HepG2 (cell line): ENCODE results near the gene PROS1. TPM values are rescaled to one million over a fixed set of nuclear protein-coding genes. Genes with fewer than 3 reads are reported as not detected.

Experiments used
- EEA1 ChIP-seq: sonication (generic); formaldehyde crosslinking; IDR thresholded peaks from 2 replicates; pipeline ENCODE4 v1.5.1; 2020; ENCODE audit warnings: mild to moderate bottlenecking, missing genetic modification reagents, borderline replicate concordance
- KLF16 ChIP-seq, 2 experiments: sonication (generic) in 1 of 2; formaldehyde crosslinking in 1 of 2; IDR thresholded peaks; 2 replicates each; pipeline versions ENCODE4 v1.6.1 to v1.8.0; 2016 to 2023; ENCODE audit warnings: missing genetic modification reagents in 2 of 2, missing compliant biosample characterization in 1 of 2
- PITX1 ChIP-seq: sonication (generic); formaldehyde crosslinking; IDR thresholded peaks from 2 replicates; pipeline ENCODE4 v1.5.1; 2020; ENCODE audit warnings: mild to moderate bottlenecking, missing genetic modification reagents
- REXO4 ChIP-seq: sonication (generic); formaldehyde crosslinking; IDR thresholded peaks from 2 replicates; pipeline ENCODE4 v1.8.0; 2022; ENCODE audit warnings: missing genetic modification reagents, mild to moderate bottlenecking, borderline replicate concordance
- SMAD9 ChIP-seq: sonication (generic); formaldehyde crosslinking; IDR thresholded peaks from 2 replicates; pipeline ENCODE4 v1.5.1; 2020; ENCODE audit warnings: mild to moderate bottlenecking, missing genetic modification reagents
- ZNF501 ChIP-seq: sonication (generic); formaldehyde crosslinking; IDR thresholded peaks from 2 replicates; pipeline ENCODE4 v1.5.1; 2020; ENCODE audit warnings: mild to moderate bottlenecking, moderate library complexity, missing genetic modification reagents
- ZNF570 ChIP-seq: sonication (generic); formaldehyde crosslinking; IDR thresholded peaks from 2 replicates; pipeline ENCODE4 v1.4.0; 2020; ENCODE audit warnings: mild to moderate bottlenecking, missing genetic modification reagents, borderline replicate concordance
- ZNF652 ChIP-seq: IDR thresholded peaks from 2 replicates; pipeline ENCODE4 v1.6.1; 2016; ENCODE audit warnings: low read depth, borderline replicate concordance
- ZNF841 ChIP-seq: sonication (generic); formaldehyde crosslinking; IDR thresholded peaks from 2 replicates; pipeline ENCODE4 v1.8.1; 2023; ENCODE audit warnings: missing genetic modification reagents, borderline replicate concordance
- polyA plus RNA-seq, 8 experiments: library from polyadenylated mRNA; depleted of rRNA in 3 of 8; stranded (reverse) in 7 of 8; unstranded in 1 of 8; fragments of >200 nt; fragmentation: Illumina TruSeq in 4 of 8; extraction: Trizol in 4 of 8; gene quantifications; 2 replicates each; pipeline versions ENCODE4 v1.2.1 to v1.2.3, GENCODE V29; 2011 to 2016; ENCODE audit warnings: low read depth in 4 of 8, missing spikeins in 1 of 8, mixed read lengths in 1 of 8; ENCODE audit not compliant: insufficient read depth in 1 of 8
- total RNA-seq, 5 experiments: library from RNA; depleted of rRNA; stranded (reverse); fragments of >200 nt; fragmentation: Illumina TruSeq; extraction: Trizol; gene quantifications; 2 replicates each; pipeline ENCODE4 v1.2.3, GENCODE V29; 2016; ENCODE audit warnings: low read depth in 1 of 5
- TF ChIP-seq, protein P1 (sequence below): sonication (generic); formaldehyde crosslinking; IDR thresholded peaks from 2 replicates; pipeline ENCODE4 v1.4.0; 2020; ENCODE audit warnings: mild to moderate bottlenecking, missing genetic modification reagents
- TF ChIP-seq, protein P2 (sequence below): sonication (generic); formaldehyde crosslinking; IDR thresholded peaks from 2 replicates; pipeline ENCODE4 v1.8.1; 2022; ENCODE audit warnings: mild to moderate bottlenecking, missing genetic modification reagents
- TF ChIP-seq, protein P3 (sequence below): sonication (generic); formaldehyde crosslinking; IDR thresholded peaks from 2 replicates; pipeline ENCODE4 v1.4.0; 2020; ENCODE audit warnings: missing genetic modification reagents
- TF ChIP-seq, protein P4 (sequence below): sonication (generic); formaldehyde crosslinking; IDR thresholded peaks from 2 replicates; pipeline ENCODE4 v1.5.1; 2020; ENCODE audit warnings: mild to moderate bottlenecking, missing genetic modification reagents
- TF ChIP-seq, protein P5 (sequence below): sonication (generic); formaldehyde crosslinking; IDR thresholded peaks from 2 replicates; pipeline ENCODE4 v1.4.0; 2020; ENCODE audit warnings: missing genetic modification reagents
- TF ChIP-seq, protein P6 (sequence below): conservative IDR thresholded peaks from 2 replicates; pipeline ENCODE4 v1.6.1; 2018; ENCODE audit warnings: missing genetic modification reagents

The PROS1 gene
- total and polyA plus RNA-seq, 2 of the 13 experiments (the other 11 are each of a cell fraction or from before 2014, with no cell fraction given), result 63.8 to 76.8 TPM

DNA sequence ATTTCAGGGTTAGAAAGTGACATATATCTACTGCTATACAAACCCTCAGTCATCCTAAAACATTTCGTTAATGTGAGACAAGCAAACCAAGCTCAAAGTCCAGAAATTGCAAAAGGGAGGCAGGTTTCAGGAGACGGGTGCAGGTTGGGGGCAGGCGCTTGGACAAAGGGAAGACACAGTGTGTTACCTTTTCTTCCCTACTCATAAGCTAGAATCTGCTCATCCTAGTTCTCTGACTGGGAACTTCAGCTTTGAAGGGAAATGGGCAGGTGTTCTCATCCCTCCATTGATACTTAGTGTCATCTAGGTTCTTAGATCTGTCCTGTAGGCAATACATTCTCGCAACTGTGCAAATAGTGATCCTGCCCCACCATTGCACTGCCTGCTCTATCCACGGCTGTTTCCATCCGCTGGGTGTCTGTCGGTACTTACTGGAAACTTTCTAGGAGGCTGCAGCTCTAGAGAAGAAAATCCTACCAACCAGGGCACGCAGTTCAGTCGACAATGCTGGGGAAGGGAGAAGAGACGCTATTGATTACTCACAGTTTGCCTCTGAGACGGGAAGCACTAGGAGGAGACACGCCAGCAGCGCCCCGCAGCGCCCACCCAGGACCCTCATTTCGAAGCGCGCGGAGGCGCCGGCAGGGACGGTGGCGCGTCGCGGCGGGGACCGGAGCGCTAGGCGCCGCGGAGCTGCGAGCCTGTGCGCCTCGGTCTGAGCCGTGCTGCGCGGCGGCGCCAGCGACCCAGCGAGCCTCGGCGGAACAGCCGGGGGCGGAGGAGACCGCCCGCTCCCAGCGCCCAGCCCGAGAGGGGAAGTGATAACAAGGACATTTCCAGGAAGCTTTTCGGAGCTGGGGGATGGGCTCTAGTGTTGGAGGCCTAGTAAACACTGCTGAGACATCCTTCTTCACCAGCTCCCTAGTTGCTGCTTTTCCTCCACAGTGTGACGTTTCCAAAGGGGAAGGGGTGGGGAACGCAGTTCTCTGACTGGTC lies at the start of gene PROS1 (continued):
- TF ChIP-seq, protein P1, sequence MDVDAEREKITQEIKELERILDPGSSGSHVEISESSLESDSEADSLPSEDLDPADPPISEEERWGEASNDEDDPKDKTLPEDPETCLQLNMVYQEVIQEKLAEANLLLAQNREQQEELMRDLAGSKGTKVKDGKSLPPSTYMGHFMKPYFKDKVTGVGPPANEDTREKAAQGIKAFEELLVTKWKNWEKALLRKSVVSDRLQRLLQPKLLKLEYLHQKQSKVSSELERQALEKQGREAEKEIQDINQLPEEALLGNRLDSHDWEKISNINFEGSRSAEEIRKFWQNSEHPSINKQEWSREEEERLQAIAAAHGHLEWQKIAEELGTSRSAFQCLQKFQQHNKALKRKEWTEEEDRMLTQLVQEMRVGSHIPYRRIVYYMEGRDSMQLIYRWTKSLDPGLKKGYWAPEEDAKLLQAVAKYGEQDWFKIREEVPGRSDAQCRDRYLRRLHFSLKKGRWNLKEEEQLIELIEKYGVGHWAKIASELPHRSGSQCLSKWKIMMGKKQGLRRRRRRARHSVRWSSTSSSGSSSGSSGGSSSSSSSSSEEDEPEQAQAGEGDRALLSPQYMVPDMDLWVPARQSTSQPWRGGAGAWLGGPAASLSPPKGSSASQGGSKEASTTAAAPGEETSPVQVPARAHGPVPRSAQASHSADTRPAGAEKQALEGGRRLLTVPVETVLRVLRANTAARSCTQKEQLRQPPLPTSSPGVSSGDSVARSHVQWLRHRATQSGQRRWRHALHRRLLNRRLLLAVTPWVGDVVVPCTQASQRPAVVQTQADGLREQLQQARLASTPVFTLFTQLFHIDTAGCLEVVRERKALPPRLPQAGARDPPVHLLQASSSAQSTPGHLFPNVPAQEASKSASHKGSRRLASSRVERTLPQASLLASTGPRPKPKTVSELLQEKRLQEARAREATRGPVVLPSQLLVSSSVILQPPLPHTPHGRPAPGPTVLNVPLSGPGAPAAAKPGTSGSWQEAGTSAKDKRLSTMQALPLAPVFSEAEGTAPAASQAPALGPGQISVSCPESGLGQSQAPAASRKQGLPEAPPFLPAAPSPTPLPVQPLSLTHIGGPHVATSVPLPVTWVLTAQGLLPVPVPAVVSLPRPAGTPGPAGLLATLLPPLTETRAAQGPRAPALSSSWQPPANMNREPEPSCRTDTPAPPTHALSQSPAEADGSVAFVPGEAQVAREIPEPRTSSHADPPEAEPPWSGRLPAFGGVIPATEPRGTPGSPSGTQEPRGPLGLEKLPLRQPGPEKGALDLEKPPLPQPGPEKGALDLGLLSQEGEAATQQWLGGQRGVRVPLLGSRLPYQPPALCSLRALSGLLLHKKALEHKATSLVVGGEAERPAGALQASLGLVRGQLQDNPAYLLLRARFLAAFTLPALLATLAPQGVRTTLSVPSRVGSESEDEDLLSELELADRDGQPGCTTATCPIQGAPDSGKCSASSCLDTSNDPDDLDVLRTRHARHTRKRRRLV (CRISPR knock-in tag), result no peak
- TF ChIP-seq, protein P2, sequence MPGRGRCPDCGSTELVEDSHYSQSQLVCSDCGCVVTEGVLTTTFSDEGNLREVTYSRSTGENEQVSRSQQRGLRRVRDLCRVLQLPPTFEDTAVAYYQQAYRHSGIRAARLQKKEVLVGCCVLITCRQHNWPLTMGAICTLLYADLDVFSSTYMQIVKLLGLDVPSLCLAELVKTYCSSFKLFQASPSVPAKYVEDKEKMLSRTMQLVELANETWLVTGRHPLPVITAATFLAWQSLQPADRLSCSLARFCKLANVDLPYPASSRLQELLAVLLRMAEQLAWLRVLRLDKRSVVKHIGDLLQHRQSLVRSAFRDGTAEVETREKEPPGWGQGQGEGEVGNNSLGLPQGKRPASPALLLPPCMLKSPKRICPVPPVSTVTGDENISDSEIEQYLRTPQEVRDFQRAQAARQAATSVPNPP (CRISPR knock-in tag), result peak; percentile 52; the same call in 1 of the 2 replicates
- TF ChIP-seq ZNF501 (CRISPR knock-in tag), result peak; percentile 43; the same call in 1 of the 2 replicates
- TF ChIP-seq, protein P3, sequence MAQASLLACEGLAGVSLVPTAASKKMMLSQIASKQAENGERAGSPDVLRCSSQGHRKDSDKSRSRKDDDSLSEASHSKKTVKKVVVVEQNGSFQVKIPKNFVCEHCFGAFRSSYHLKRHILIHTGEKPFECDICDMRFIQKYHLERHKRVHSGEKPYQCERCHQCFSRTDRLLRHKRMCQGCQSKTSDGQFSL (CRISPR knock-in tag), result no peak
- 0 out of 2 replicates have a peak, but pooled peaks have one; percentile 52 for TF ChIP-seq PITX1 (CRISPR knock-in tag)
- TF ChIP-seq EEA1 (CRISPR knock-in tag), result no peak
- TF ChIP-seq ZNF841 (CRISPR knock-in tag), result peak; percentile 48; the same call in 1 of the 2 replicates
- peak in 1 of 2 experiments; percentile 34; a peak in 1 of 4 replicates for TF ChIP-seq KLF16 (CRISPR knock-in tag; IDR thresholded peaks at IDR 0.05)
- TF ChIP-seq, protein P4, sequence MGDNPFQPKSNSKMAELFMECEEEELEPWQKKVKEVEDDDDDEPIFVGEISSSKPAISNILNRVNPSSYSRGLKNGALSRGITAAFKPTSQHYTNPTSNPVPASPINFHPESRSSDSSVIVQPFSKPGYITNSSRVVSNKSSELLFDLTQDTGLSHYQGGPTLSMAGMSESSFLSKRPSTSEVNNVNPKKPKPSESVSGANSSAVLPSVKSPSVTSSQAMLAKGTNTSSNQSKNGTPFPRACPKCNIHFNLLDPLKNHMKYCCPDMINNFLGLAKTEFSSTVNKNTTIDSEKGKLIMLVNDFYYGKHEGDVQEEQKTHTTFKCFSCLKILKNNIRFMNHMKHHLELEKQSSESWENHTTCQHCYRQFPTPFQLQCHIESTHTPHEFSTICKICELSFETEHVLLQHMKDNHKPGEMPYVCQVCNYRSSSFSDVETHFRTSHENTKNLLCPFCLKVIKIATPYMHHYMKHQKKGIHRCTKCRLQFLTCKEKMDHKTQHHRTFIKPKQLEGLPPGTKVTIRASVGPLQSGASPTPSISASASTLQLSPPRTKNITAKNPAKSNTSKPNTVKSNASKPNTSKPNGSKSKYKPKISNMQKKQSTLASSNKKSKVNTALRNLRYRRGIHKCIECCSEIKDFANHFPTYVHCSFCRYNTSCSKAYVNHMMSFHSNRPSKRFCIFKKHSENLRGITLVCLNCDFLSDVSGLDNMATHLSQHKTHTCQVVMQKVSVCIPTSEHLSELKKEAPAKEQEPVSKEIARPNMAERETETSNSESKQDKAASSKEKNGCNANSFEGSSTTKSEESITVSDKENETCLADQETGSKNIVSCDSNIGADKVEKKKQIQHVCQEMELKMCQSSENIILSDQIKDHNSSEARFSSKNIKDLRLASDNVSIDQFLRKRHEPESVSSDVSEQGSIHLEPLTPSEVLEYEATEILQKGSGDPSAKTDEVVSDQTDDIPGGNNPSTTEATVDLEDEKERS (CRISPR knock-in tag), result peak; percentile 67; the same call in 1 of the 2 replicates
- no peak for TF ChIP-seq REXO4 (CRISPR knock-in tag)
- no peak for TF ChIP-seq ZNF570 (CRISPR knock-in tag)
- no peak for TF ChIP-seq SMAD9 (CRISPR knock-in tag)
- TF ChIP-seq, protein P5, sequence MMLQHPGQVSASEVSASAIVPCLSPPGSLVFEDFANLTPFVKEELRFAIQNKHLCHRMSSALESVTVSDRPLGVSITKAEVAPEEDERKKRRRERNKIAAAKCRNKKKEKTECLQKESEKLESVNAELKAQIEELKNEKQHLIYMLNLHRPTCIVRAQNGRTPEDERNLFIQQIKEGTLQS, result no peak
- TF ChIP-seq, protein P6, sequence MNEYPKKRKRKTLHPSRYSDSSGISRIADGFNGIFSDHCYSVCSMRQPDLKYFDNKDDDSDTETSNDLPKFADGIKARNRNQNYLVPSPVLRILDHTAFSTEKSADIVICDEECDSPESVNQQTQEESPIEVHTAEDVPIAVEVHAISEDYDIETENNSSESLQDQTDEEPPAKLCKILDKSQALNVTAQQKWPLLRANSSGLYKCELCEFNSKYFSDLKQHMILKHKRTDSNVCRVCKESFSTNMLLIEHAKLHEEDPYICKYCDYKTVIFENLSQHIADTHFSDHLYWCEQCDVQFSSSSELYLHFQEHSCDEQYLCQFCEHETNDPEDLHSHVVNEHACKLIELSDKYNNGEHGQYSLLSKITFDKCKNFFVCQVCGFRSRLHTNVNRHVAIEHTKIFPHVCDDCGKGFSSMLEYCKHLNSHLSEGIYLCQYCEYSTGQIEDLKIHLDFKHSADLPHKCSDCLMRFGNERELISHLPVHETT, result no peak
- no peak; the same call in 1 of the 2 replicates for TF ChIP-seq ZNF652 (CRISPR knock-in tag)
